Brain microvascular endothelial cell (primary cell): ENCODE data around the gene C1GALT1.
"Not testable (repeated sequence)": the region's sequence is repeated elsewhere in the genome, so short reads cannot be mapped to it uniquely, and the experiment has no call there.

Experiments used
- DNase-seq: peaks from one replicate; pipeline ENCODE4 v3.0.0-alpha.2; 2020
- H3K27ac ChIP-seq: fragments of 250-450 bp; sonication (Bioruptor Pico); 2 replicates; pipeline ENCODE4 v1.5.1; 2020; ENCODE audit warnings: mild to moderate bottlenecking, moderate library complexity
- H3K27me3 ChIP-seq: fragments of 250-450 bp; sonication (Bioruptor Pico); replicated peaks from 2 replicates; pipeline ENCODE4 v1.5.1; 2020; ENCODE audit warnings: mild to moderate bottlenecking
- H3K36me3 ChIP-seq: fragments of 250-450 bp; sonication (Bioruptor Pico); replicated peaks from 2 replicates; pipeline ENCODE4 v1.5.1; 2020; ENCODE audit warnings: mild to moderate bottlenecking
- H3K4me3 ChIP-seq: 2 replicates; pipeline ENCODE4 v1.5.1; 2011; ENCODE audit warnings: low read depth, mild to moderate bottlenecking, control low read depth, low read length, moderate library complexity
- CTCF ChIP-seq: IDR thresholded peaks from 2 replicates; pipeline ENCODE4 v1.5.1; 2011; ENCODE audit warnings: low read depth, mild to moderate bottlenecking, moderate library complexity, low read length, control low read depth, inconsistent platforms; ENCODE audit errors: missing control alignments
- in situ Hi-C: cut with HindIII; loops from 2 replicates; pipeline ENCODE4 v1.10.0; 2017; ENCODE audit warnings: low sequenced_read_pairs, low pct_ligation_motif_present

Gene C1GALT1

DNA sequence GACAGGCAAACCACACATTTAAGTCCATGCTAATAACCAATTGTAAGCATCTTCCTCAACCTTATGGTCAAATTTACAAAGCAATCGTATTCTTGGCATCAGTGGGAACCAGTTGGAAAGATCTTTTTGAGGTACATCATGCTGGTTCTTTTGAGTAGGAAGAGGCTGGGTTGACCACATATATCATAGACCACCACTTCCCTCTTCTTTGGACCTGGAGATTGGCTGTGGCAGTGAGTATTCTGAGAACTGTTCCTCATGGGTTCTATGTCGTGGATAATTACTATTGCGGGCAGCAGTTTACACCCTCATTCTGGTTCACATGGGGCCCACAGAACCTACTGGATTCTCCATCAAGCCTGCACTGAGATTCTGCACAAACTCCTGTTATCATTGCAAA lies 35.5 kb upstream of the C1GALT1 start:
- in situ Hi-C loops: no loop called here
- no peak for DNase-seq
- Histone ChIP-seq H3K27me3 (no peaks in the 10 kb centered on the region), H3K4me3 (no peak overlapping the region), H3K36me3 (no peaks in the 10 kb centered on the region), H3K27ac (no peak overlapping the region)
- no peak for TF ChIP-seq CTCF

DNA sequence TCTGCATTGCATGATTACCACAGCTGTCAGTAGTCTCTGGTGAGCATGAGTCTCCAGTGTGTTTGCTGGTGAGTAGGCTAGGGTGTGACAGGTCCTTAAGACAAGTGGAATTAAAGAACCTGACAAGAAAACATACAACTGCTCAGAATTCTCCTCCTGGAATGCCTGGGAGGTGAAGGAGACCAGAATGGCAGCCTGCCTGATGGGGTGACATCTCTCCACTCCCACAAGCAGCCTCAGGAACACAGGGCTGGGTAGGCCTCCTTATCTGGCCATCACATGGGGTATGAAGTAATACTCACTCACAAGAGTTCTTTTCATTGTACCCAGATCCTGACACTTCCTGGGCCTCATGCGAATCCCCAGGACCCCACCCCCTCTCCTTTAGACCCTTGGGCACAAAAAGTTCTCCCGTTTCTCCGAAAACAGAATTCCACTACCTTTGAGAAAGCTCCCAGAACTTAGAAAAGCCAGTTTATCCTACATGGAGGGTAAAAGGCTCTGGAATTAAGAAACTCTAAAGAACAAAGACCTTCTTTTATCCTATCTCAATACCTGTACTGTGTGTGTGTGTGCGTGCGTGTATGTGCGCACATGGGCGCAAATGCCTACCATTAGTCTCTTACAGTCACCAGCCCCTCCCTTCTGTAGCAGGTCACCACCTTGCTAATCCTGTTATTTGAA lies 33.4 kb upstream of the C1GALT1 start:
- TF ChIP-seq CTCF: no peak
- no peak overlapping the region for H3K27ac ChIP-seq
- no peak overlapping the region for H3K4me3 ChIP-seq
- no peaks in the 10 kb centered on the region for H3K36me3 ChIP-seq
- in situ Hi-C loops: no loop called here
- no peaks in the 10 kb centered on the region for H3K27me3 ChIP-seq
- no peak for DNase-seq

- DNase-seq: no peak
- no peaks in the 10 kb centered on the region for H3K27me3 ChIP-seq
- no peak overlapping the region for H3K4me3 ChIP-seq
- no peak for TF ChIP-seq CTCF
- in situ Hi-C loops: no loop called here
- no peak overlapping the region for H3K27ac ChIP-seq
- H3K36me3 ChIP-seq: no peaks in the 10 kb centered on the region
Observed at GRCh38 chr7:7151285-7151684, 31.1 kb upstream of the C1GALT1 start.

- DNase-seq: no peak
- H3K27me3 ChIP-seq: no peaks in the 10 kb centered on the region
- H3K36me3 ChIP-seq: no peaks in the 10 kb centered on the region
- TF ChIP-seq CTCF: no peak
- no peak overlapping the region for H3K27ac ChIP-seq
- in situ Hi-C loops: no loop called here
- no peak overlapping the region for H3K4me3 ChIP-seq
Observed at GRCh38 chr7:7151865-7152264, 30.5 kb upstream of the C1GALT1 start.

GRCh38 chr7:7152315-7152714 lies 30.0 kb upstream of the C1GALT1 start:
- in situ Hi-C loops: no loop called here
- no peaks in the 10 kb centered on the region for H3K36me3 ChIP-seq
- DNase-seq: no peak
- H3K27me3 ChIP-seq: no peaks in the 10 kb centered on the region
- no peak overlapping the region for H3K27ac ChIP-seq
- TF ChIP-seq CTCF: no peak
- no peak overlapping the region for H3K4me3 ChIP-seq

DNA sequence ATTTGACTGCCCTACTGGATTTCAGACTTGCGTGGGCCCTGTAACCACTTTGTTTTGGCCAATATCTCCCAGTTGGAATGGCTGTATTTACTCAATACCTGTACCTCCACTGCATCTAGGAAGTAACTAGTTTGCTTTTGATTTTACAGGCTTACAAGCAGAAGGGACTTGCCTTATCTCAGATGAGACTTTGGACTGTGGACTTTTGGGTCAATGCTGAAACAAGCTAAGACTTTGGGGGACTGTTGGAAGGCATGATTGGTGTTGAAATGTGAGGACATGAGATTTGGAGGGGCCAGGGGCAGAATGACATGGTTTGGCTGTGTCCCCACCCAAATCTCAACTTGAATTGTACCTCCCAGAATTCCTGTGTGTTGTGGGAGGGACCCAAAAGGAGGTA lies 28.0 kb upstream of the C1GALT1 start:
- H3K4me3 ChIP-seq, in situ Hi-C loops, H3K36me3 ChIP-seq, H3K27me3 ChIP-seq, DNase-seq, H3K27ac ChIP-seq: not testable (repeated sequence)
